GM20000 (cell line): ENCODE measurements around the gene SNTG2.

Experiments
- DNase-seq: peaks from one replicate; pipeline ENCODE4 v3.0.0; 2012; ENCODE audit warnings: low spot score
- CTCF ChIP-seq: IDR thresholded peaks from 2 replicates; pipeline ENCODE4 v1.5.1; 2012; ENCODE audit warnings: mild to moderate bottlenecking, control low read depth; ENCODE audit errors: extremely low read depth, missing control alignments

The SNTG2 gene

GRCh38 chr2:955829-956731 is 5.4 kb downstream of the SNTG2 start:
- TF ChIP-seq CTCF = no peak
- DNase-seq = no peak

GRCh38 chr2:959457-959856 is 8.8 kb downstream of the SNTG2 start:
- no peak for TF ChIP-seq CTCF
- no peak for DNase-seq

- DNase-seq = no peak
- no peak for TF ChIP-seq CTCF
Measured at GRCh38 chr2:960061-960736, 9.6 kb downstream of the SNTG2 start.

GRCh38 chr2:961786-962185 is 11.1 kb downstream of the SNTG2 start:
- TF ChIP-seq CTCF = no peak
- no peak for DNase-seq

GRCh38 chr2:963876-964275 is 13.2 kb downstream of the SNTG2 start:
- DNase-seq = no peak
- no peak for TF ChIP-seq CTCF

- no peak for TF ChIP-seq CTCF
- no peak for DNase-seq
Measured at GRCh38 chr2:964562-964961, 13.9 kb downstream of the SNTG2 start.

GRCh38 chr2:965640-966147 is 15.0 kb downstream of the SNTG2 start:
- no peak for DNase-seq
- TF ChIP-seq CTCF = no peak
